ENCODE data around the gene ANGPT4. TPM values are rescaled to one million over a fixed set of nuclear protein-coding genes. Genes with fewer than 3 reads are reported as not detected.

Gene ANGPT4
- total and polyA plus RNA-seq, 8 donors, result 0.05 to 1.8 (median 0.18) TPM; not detected in 4

GRCh38 chr20:821731-822065 is 94.4 kb downstream of the ANGPT4 start:
- no peak overlapping the region for H3K4me3 ChIP-seq
- TF ChIP-seq CTCF (IDR thresholded peaks at IDR 0.05), result no peak
- TF ChIP-seq EP300 (IDR thresholded peaks at IDR 0.05), result no peak
- no peak for TF ChIP-seq POLR2A (IDR thresholded peaks at IDR 0.05)
- TF ChIP-seq POLR2AphosphoS5 (IDR thresholded peaks at IDR 0.05), result no peak
- no peaks in the 10 kb centered on the region for H3K36me3 ChIP-seq
- no peak for DNase-seq
- no peak overlapping the region for H3K27ac ChIP-seq
- WGBS, 5 donors, result 81 to 97% (median 87%) methylated on average over 3 of the region's 3 CpGs
- peaks cover 0 to 4% (median 0%) of the 10 kb centered on the region in 3 donors for H3K27me3 ChIP-seq
- H3K9me3 ChIP-seq, result no peaks in the 10 kb centered on the region
- intact Hi-C loops (cut with DNase I; ENCODE audit: low total_unique reads), result no loop called here
- H3K4me1 ChIP-seq, result peaks cover 0 to 5% (median 2%) of the 10 kb centered on the region in 4 donors

GRCh38 chr20:821046-821730 is 94.9 kb downstream of the ANGPT4 start:
- intact Hi-C loops (cut with DNase I; ENCODE audit: low total_unique reads), result no loop called here
- H3K36me3 ChIP-seq, result no peaks in the 10 kb centered on the region
- H3K27ac ChIP-seq, result no peak overlapping the region
- peaks cover 0 to 6% (median 0%) of the 10 kb centered on the region in 3 donors for H3K27me3 ChIP-seq
- no peak for TF ChIP-seq POLR2AphosphoS5 (IDR thresholded peaks at IDR 0.05)
- TF ChIP-seq EP300 (IDR thresholded peaks at IDR 0.05), result no peak
- TF ChIP-seq POLR2A (IDR thresholded peaks at IDR 0.05), result no peak
- TF ChIP-seq CTCF (IDR thresholded peaks at IDR 0.05), result no peak
- H3K9me3 ChIP-seq, result no peaks in the 10 kb centered on the region
- no peak overlapping the region for H3K4me3 ChIP-seq
- 66 to 78% (median 69%) methylated on average over 6 of the region's 6 CpGs for WGBS, 5 donors
- H3K4me1 ChIP-seq, result peaks cover 0 to 5% (median 2%) of the 10 kb centered on the region in 4 donors
- no peak for DNase-seq

- no peaks in the 10 kb centered on the region for H3K9me3 ChIP-seq
- no peak for DNase-seq
Measured at GRCh38 chr20:820323-820953, 95.7 kb downstream of the ANGPT4 start.

More at GRCh38 chr20:820323-820953, 95.7 kb downstream of the ANGPT4 start:
- H3K27me3 ChIP-seq, result peaks cover 0 to 12% (median 4%) of the 10 kb centered on the region in 3 donors
- whole genome bisulfite sequencing, 5 donors, result 87 to 99% (median 96%) methylated on average over 3 of the region's 3 CpGs
- intact Hi-C loops (cut with DNase I; ENCODE audit: low total_unique reads), result no loop called here
- no peak overlapping the region for H3K4me3 ChIP-seq
- TF ChIP-seq POLR2AphosphoS5 (IDR thresholded peaks at IDR 0.05) (no peak), EP300 (IDR thresholded peaks at IDR 0.05) (no peak), POLR2A (IDR thresholded peaks at IDR 0.05) (no peak), CTCF (IDR thresholded peaks at IDR 0.05) (no peak)
- H3K36me3 ChIP-seq, result no peaks in the 10 kb centered on the region
- peaks cover 0 to 5% (median 2%) of the 10 kb centered on the region in 4 donors for H3K4me1 ChIP-seq
- H3K27ac ChIP-seq, result no peak overlapping the region

Other genes starting within 250 kb of the ANGPT4 start
- gene SCRT2, start 240.5 kb downstream of the ANGPT4 start, total RNA-seq, result not detected
- not detected for gene SCRT2, start 240.5 kb downstream of the ANGPT4 start, polyA plus RNA-seq
- 10 to 100 TPM in 2 of 5 donors, 1 to 10 TPM in 1, under 1 TPM in 2; 0.58 to 24.0 (median 1.3) TPM for gene SLC52A3, start 147.8 kb downstream of the ANGPT4 start, total RNA-seq
- gene SLC52A3, start 147.8 kb downstream of the ANGPT4 start, polyA plus RNA-seq, result 1 to 10 TPM in 2 of 3 donors, under 1 TPM in 1; 0.46 to 3.5 (median 2.5) TPM
- gene FAM110A, start 82.6 kb downstream of the ANGPT4 start, total RNA-seq, result 1 to 10 TPM in 4 of 5 donors, under 1 TPM in 1; 0.58 to 9.8 (median 1.7) TPM
- gene FAM110A, start 82.6 kb downstream of the ANGPT4 start, polyA plus RNA-seq, result 10 to 100 TPM in 1 of 3 donors, 1 to 10 TPM in 2; 4.1 to 17.6 (median 7.2) TPM
- not detected for gene RSPO4, start 86.0 kb upstream of the ANGPT4 start, total RNA-seq
- under 1 TPM in 1 of 3 donors, not detected in 2; 0.25 TPM for gene RSPO4, start 86.0 kb upstream of the ANGPT4 start, polyA plus RNA-seq
- gene PSMF1, start 202.3 kb upstream of the ANGPT4 start, total RNA-seq, result 100 to 1,000 TPM in 1 of 5 donors, 10 to 100 TPM in 4; 22.0 to 297 (median 34.3) TPM
- 10 to 100 TPM; 41.8 to 75.6 (median 44.6) TPM for gene PSMF1, start 202.3 kb upstream of the ANGPT4 start, polyA plus RNA-seq

Measured in stomach (tissue), 9 donors.